GM21723 (cell line): ENCODE data around the gene TMEM130.

Experiments
- ATAC-seq: cut with Tn5 transposase; IDR thresholded peaks from one replicate; pipeline ENCODE4 v1.9.1; 2021; ENCODE audit warnings: mild to moderate bottlenecking, moderate library complexity; ENCODE audit not compliant: unreplicated experiment

The TMEM130 gene

DNA sequence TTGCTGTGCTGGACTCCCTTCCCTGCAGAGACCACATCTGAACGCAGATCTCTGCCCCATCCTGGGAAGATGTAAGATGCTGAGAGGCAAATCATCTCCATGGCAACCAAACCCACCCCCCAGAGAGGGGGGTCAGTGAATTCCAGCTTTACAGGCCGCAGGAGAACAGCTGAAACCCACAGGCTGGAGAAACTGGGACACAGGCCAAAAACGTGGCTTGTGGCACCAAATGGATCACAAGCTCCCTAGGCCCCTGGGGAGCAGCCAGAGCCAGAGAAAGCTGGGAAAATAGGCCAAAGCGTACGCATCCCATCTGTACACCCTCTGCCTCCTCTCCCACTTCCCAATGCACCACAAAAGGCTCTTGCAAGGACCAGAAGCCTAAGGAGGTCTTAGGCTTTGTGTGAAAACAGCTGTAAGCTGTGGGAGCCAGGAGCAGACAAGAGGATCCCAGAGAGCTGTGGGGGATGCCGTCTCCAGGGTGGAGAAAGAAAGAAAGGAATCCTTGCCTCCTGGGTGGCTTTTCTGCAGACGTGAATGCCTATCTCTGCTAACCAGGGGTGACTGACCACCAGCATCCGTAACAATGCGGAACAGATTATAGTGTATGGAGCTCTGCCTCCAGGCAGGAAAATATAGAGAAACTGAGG lies 59.5 kb downstream of the TMEM130 start:
- ATAC-seq = no peak

DNA sequence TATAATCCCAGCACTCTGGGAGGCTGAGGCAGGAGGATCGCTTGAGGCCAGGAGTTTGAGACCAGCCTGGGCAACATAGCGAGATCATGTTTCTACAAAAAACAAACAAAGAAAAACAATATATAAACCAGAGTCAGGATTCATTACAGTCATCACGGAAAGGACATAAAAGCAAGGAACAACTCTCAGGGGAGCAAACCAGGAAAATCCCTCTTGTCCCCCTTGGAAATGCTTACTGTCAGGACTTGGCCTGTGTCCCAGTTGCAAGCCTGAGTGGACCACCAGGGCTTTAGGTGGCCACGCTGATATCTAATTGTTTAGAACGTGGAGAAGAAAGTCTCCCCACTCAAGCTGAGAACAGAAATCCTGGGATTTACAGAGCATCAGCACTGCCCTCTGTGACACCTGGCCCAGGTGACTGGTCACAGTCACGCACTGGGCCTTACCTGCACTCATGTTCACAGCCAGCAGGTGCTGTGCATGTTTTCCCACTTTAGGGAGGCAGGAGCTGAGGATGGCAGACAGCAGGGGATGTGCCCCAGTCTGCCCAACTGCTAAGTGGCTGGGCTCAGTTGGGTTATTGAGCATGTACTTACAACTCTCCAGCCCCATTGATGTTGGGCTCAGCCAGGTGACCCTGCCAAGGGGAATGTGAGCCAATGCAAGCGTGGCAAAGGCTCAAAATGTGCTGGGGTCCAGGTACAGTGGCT lies 60.9 kb downstream of the TMEM130 start:
- ATAC-seq = no peak

- no peak for ATAC-seq
These were observed 62.5 kb downstream of the TMEM130 start for GRCh38 chr7:98807068-98808048.

GRCh38 chr7:98805956-98806838 lies 63.6 kb downstream of the TMEM130 start:
- no peak for ATAC-seq

DNA sequence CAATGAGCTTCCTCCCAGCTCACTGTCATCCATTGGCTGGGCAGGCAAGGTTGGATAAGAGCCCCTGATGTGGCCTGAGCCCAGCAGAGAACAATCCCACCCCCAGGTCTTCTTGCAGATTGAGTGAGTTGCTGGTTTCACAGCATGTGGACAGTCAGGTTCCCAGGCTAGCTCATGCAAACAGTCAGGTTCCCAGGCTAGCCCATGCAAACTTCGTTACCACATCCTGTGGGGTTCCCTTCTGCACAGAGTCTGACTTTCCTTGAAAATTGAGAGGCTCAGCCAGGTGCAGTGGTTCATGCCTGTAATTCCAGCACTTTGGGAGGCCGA lies 67.1 kb downstream of the TMEM130 start:
- ATAC-seq = peak; percentile 41

DNA sequence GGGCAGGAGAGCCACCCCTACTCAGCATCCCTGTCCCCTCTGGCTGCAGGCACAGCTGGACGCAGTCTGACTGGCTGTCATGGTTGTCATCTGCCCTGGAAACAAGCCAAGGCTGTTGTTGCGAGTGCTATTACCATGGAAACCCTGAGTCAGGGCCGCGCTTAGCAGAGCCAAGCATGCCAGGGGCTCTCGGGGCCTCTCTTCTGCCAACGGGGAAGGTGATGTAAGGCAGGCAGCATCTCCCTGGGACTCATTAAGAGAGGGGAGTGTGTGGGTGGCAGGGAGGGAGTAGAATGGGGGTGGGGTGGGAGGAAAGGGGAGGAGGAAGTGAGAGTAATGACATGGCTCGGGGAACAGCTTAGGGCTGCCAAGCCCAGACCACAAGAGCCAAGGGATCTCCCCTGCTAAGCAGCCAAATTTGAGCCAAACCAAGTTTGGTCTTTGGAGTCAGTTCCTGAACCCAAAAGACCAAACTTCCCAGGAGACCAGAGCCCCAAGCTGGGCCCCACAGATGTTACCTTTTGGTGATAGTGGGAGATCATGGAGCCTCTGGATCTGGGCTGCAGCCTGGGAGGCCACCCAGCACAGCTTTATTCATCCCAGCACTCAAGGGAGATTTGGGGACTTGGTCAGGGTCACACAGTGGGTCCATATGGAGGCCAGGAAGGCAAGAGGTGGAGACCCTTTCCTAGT lies 67.6 kb downstream of the TMEM130 start:
- ATAC-seq = peak; percentile 88

- no peak for ATAC-seq
These were observed 68.8 kb downstream of the TMEM130 start for GRCh38 chr7:98800996-98801395.

DNA sequence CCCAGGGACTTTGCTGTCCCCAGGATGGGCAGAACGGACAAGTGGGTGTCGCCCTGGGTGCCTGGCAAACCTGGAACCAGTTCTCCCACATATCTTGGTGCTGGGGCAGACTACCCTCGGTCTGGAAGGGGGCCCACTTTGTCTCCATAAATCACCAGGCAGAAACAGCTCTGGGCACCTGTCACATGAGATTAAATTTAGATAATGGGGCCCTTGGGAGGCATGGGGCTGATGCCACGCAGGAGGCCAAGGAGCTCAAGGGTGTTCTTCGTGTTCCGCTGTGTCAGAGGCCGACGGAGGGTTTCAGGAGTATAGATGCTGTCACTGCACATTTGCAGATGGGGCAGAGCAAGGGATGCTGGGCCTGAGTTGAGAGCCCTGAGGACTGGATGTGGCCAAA lies 72.7 kb downstream of the TMEM130 start:
- no peak for ATAC-seq
